Measurements from ENCODE around the gene SPOCK2.
"Not testable (repeated sequence)": the region's sequence is repeated elsewhere in the genome, so short reads cannot be mapped to it uniquely, and the experiment has no call there.

SPOCK2 gene

DNA sequence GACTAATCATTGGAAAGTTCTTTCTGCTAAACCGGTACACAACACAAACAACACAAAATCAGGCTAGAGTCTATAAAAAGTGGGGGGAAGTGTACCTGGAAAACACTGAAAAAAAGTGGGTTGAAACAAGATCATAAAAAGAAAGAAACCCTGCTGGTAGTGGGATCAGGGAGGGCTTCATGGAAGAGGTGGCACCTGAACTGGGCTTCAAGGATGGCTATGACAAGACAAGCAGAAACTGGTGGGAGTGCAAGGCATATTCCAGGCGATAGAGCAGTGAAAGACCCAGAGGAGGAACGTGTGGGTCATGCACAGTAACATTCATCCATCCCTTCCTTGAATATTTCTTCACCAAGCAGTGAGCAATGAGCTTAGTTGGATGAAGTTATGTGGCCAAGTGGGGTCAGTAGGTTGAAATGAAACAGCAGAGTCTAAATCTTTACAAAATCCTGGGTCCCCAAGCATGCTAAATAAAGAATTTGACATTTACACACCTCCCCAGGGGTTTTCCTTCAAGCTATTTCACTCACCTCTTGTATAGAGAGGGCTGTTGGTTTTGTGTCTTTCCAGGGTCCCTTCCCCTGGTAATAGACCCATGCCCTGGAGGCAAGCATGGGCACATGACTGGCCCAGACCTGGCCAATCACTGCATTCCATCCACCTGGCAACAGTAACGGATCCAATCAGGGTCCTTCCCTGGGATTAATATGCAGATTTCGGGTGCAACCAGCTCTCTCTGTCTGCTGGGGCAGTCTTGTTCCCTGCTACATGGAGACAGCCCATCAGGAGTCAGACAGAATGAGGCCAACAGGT is 38.2 kb downstream of the SPOCK2 start:
- no peak for DNase-seq

DNA sequence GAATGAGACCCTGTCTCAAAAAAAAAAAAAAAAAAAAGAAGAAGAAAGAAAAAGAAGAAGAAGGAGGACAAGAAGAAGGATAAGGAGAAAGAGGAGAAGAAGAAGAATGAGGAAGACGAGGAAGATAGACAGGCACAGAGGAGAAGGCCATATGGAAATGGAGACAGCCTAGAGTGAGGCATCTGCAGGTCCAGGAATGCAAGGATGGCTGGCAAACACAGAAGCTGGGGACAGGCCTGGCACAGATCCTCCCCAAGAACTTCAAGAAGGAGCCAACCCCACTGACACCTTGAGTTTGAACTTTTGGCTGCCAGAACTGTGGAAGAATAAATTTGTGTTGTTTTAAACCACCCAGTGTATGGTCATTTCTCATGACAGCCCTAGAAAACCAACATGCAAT is 38.9 kb downstream of the SPOCK2 start:
- no peak for DNase-seq

DNA sequence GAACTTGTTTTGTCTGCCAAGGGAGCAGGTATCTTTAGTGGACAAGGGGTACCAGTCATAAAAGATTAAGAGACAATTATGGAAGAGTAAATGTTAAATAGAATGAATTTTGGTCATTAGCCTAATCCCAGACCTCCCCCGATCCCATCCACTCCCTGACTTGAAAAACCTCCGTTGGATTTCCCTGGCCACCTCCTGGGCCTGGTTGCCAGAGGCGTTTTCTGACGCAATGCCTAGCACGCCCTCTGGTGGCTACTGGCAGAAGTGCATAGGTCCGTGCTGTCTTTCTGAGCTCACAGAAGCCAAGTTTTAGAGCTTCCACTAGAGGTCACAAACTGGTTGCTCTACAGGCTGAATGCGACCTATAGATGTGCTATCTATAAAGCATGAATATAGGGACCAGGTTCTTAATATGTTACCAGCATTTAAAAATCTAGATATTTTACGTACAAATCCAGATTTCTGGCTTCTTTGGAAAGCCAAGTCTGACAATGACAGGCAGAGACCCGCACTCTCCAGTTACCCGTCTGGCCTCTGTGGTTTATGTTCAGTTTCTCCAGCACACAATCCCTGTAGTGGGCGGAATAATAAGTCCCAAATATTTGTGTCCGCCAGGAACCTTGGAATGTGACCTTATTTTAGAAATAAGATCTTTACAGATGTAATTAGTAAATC is 39.8 kb downstream of the SPOCK2 start:
- peak; percentile 95 for DNase-seq

DNA sequence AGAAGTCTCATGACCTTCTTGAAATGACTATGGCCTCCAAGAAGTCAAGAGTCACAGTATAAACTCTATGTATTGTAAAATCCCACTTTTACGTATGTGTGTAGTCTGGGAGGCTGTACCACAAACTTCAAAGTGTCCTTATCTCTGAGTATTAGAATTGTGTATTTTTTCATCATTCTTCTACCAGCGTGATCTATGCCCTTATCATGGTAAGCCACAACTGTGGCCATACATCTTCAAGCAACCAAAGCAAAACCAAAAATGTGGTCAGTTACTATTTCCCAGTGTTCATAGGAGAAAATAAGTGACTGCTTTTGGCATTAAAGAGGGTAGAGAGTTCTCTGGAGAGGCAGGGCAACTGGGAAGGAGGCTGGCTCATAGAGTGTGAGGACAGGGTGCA is 42.8 kb downstream of the SPOCK2 start:
- DNase-seq = no peak

DNA sequence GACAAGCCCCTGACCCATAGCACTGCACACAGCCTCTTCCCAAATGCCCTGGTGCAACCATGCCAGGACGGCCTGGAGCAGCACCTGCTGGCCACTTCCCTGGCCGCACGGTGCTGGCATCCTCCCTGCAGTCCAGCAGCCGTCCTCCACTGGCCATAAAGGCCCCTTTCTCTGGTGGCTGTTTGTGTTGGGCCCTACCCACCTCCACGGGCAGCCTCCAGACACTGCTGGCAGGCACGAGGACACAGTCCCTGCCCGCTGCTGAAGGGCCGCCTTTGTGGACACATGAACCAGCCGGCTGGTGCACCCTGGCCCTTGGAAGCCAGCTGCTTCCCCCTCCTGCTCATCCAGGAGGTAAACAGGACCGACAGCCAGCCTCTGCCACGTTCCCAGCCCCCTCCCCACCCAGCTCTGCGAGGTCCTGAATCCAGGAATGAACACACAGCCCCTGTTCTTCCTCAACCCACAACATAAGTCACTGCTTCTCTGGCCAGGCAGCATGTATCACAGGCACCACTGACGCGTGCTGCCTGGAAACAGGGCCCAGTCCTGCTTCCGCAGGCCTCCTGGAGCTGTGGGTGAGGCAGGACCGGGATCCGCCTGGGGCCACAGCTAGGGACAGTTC is 43.8 kb downstream of the SPOCK2 start:
- DNase-seq = peak; percentile 68

DNA sequence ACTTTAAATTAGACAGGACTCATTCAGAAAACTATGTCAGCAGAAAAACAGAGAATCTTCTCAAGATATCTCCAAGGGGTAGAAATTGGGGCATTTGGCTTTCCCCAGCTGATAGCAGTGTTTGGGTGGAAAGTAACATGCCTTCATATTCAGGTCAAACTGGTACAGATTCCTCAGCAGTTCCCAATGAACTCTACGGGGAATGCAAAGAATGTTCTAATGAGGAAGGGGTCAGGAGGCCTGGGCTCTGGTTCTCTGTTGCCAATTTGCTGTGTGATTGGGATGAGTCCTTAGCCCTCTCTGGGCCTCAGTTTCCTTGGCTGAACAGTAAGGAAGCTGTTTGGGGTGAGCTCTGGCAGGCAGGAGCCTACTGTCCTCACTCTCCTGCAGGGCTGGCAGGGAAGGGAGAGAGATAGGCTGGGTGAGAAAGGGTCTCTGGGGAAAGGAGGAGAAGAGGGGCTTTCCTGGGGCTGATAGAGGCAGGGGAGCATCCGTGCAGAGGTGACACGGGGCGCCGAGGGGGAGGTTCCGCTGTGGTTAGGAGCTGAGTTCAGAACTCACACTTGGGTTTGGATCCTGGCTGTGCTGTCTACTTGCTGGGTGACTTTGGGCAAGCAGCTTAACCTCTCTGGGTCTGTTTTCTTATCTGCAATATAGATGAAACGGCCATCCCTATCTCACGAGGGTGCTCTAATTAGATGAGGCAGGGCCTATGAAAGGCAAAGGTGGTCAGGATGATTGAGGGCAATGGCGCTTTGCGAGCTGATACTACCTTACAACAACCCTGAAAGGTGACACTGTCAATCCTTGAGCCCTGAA is 45.1 kb downstream of the SPOCK2 start:
- DNase-seq = no peak

DNA sequence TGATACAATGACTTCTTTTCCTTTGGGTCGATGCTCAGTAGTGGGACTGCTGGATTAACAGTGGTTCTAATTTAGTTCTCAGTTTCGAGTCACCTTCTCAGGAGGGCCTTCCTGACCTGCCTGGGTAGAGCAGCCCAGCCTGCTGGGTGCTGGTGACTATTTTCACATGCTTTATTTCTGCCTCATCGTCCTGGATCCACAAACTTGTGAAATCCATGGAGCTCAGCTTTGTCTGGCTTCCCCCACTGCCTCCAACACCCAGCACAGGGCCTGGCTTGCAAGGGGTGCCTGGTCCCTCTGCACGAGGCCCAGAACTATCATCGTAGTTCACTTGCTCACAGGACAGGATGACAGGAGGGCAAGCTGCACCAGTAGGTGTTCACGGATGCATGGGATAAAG is 46.9 kb downstream of the SPOCK2 start:
- DNase-seq = no peak

DNA sequence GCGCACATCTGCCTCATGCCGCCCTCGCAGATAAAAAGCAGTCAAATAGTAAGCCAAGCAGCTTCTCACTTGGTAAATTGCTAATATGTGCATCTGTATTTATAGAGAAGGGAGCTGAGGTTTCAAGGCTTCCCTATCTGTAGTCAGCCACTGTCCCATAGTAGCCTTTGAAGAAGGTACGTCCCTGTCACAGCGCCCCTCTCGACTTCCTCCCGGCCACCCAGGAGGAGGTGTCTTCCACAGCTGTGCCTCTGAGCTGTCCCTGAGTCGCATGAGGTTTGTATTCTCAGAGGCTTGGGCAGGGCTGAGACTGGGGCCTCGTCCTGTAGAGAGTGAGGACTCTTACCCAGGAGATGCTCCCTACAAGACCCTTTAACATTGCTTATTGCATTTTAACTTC is 49.0 kb downstream of the SPOCK2 start:
- DNase-seq = no peak

DNA sequence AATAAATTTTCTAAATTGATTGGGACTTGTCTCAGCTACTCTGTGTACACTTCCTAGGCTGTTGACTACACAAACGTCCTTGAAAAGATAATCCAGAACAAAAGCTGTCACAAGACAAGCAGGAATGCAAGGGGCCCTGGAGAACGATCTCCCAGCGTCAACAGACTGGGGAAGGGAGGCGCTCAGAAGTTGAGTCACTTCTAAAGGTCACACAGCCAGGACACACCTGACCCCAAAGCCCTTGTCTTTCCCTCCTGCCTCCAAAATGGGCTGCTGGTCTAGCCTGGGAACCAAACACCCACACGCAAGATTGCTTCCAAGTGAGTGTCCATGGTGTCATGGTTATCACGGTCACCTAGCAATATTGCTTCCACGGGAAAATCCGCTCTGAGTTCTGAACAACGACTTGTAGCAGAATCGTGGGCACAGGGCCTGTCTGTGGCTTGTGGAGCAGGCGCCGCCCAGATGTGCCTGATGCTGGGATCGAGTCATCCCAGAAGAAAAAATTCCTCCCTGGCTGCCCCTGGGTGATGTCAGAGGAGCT is 49.8 kb downstream of the SPOCK2 start:
- DNase-seq = no peak

DNA sequence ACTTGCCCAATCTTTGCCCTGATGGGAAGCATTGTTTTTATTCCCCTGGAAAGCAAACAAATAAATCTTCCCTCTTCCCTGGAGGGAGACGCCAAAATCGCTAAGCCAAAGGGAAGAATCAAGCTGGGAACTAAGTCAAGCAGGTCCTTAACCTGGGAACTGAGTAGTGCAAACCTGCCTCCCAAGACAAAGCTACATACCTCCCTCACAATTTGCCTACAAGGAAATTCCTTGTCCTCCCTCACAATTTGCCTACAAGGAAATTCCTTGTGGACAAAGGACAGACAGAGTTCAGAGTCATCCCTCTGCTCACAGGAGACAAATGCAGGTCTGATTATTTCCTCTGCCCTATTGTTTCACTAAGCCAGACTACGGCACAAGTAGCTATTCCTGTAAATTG is 50.5 kb downstream of the SPOCK2 start:
- DNase-seq = no peak

DNA sequence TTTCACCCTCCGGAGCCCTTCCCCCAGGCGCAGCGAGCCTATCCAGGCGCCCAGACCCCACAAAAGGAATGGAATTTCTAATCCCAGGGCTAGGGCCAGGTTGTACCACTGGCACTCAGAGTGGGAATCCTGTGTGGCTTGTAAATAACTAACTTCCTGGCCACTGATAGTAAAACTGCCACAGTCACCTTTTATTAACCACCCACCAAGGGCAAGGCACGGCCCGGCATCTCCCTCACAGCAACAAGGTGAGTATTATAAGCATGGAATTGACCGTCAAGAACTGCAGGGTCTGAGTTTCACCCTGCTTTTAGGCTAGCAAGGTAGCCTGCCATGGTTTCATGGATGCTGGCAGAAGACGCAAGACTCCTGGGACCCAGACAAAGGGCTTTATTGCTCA is 51.1 kb downstream of the SPOCK2 start:
- no peak for DNase-seq

DNA sequence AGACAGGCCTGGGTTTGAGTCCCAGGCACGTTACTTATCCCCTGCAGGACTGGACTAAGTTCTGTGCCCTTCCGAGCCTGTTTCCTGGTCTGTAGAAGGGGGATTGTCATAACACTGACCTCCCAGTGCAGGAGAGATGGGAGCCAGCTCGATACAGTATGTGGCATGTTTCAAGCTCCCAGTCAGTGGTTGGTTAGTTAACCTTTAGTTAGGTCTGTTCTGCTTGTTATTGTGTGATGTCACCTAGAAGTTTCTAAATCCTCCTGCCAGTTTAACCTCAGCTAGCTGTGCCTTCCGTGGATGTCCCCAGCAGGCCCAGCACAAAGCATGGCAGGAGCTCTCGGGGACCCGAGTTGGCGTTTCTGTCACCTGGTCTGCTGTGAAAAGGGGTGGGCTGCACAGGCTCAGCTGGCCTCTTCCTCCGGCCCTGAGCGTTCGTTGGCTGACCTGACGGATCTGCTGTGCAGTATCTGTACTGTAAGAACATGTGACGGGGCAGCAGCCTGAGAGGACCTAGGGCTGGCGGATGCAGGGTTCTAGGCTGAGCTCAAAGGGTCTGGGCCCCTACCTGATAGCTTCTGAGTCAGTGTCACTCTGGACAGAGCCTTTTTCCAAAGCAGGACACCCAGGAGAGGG is 53.0 kb downstream of the SPOCK2 start:
- no peak for DNase-seq

DNA sequence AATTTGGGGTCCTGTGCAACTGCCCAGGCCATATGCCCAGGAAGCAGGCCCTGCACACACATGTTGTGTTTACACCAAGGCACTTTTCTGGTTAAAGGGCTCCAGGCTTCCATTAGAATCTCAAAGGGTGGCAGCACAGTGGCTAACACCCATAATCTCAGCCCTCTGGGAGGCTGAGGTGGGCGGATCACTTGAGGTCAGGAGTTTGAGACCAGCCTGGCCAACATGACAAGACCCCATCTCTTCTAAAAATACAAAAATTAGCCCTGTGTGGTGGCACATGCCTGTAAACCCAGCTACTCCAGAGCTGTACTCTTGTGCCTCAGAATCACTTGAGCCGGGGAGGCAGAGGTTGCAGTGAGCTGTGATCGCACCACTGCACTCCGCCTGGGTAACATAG is 53.6 kb downstream of the SPOCK2 start:
- DNase-seq = no peak

DNA sequence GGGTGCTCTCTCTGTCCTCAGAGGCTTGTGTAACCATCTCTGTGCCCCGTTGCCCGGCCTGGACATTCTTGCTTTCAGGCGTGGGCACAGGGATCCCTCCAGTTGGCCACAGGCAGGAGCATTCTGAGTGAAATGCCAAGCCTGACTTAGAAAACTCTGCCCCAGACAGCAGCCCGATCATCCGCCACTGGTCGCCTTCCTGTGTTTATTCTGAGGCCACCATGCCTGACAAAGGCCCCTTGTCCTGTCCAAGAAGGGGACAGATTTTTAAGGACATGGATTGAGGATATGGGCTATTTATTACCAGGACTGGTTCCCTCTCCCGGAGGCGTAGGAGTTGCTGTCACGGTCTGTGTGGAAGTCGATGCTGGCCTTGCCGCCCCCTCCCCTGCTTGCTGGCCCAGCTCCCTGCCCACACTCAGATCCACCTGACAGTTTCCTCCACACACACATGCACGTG is 54.3 kb downstream of the SPOCK2 start:
- no peak for DNase-seq

DNA sequence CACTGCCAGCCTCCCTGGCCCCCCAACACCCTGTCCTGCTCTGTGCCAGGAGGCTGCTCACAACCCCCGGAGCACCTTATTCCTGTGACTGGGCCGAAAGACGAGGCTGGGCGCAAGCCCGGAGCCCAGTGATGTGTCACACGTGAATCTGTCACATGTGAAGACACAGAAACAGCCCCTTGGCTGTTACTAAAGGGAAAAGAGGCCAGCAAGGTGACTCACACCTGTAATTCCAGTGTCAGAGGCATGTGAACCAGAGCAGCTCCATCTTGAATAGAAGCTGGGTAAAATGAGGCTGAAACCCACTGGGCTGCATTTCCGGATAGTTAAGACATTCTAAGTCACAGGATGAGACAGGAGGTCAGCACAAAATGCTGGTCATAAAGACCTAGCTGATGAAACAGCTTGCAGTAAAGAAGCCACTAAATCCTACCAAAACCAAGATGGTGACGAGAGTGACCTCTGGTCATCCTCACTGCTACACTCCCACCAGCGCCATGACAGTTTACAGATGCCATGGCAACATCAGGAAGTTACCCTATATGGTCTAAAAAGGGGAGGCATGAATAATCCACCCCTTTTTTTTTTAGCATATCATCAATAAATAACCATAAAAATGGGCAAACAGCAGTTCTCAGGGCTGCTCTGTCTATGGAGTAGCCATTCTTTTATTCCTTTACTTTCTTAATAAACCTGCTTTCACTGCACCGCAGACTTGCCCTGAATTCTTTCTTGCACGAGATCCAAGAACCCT is 55.8 kb downstream of the SPOCK2 start:
- not testable (repeated sequence) for DNase-seq

DNA sequence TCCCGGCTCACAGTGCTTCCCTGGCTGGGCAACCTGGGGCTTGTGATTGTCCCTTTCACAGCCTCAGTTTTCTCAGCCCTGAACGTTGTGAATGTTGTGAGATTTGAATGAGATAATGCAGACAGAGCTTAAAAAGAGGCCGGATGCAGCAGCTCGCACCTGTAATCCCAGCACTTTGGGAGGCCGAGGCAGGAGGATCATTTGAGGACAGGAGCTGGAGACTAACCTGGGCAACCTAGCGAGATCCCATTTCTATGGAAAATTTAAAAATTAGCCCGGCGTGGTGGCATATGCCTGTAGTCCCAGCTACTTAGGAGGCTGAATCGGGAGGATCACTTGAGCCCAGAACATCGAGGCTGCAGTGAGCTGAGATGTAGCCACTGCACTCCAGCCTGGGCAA is 56.6 kb downstream of the SPOCK2 start:
- DNase-seq = no peak

DNA sequence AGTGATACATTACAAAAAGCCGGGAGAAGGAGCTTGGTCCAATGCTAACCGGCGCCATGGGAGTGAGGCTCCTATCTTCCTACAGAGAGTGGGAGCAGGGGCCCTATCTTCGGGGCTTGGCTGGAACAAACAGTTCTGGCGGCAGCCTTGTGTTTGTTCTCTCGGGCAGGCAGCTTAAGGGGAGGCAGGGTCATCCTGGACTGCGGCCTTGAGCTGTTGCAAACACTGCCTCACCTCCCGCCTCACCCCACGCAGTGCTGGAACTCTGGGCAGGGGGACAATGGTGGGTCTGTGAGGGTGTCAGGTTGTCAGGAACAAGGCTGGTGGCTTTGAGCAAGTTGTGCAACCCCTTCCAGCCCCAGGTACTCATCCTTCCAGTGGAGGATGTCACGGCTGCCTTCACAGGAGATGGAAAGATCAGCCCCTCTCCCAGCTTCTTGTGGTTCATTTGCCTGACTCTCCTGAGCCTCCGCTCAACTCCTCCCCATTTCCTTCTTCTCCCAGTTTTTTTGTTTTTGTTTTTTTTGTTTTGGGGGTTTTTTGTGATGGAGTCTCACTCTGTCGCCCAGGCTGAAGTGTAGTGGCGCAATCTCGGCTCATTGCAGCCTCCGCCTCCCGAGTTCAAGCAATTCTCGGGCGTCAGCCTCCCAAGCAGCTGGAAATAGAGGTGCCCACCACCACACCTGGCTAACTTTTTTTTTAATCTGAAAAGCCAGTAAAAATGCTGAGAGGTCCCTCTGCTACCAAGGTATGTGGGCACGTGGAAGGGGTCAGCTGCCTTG is 57.4 kb downstream of the SPOCK2 start:
- DNase-seq = no peak

DNA sequence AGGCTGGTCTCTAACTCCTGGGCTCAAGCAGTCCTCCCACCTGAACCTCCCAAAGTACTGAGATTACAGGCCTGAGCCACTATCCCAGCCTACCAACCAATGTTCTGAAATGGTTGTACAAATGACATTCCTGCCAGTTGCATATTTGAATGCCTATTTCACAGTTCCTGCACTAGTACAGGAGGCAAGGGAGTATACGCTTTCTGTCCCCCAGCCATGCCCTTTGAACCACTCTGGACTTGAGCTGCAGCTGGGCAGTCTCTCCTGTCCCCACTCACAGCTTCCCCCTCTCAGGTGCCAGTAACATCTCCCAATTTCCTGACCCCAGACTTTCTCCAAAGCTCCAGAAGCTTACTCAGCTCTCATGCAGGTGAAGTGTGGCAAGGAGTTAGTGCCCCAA is 58.9 kb downstream of the SPOCK2 start:
- DNase-seq = no peak

DNA sequence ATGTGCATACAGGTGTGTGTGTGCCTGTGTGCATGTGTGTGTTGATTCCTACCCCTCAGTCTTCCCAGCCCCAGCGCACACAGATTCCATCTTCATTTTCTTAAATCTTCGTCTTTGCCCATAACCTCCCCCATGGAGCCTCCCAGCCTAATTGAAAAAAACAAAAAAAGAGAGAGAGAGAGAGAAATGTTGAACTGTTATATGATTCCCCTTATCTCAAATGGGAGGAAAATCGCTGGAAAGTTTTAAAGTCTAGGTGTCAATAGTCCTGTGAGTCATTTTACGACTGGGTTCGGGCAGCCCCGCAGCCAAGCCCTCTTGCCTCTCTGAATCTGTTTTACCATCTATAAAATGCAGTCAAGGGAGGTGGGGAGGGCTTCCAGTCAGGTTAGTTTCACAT is 60.9 kb downstream of the SPOCK2 start:
- DNase-seq = no peak

DNA sequence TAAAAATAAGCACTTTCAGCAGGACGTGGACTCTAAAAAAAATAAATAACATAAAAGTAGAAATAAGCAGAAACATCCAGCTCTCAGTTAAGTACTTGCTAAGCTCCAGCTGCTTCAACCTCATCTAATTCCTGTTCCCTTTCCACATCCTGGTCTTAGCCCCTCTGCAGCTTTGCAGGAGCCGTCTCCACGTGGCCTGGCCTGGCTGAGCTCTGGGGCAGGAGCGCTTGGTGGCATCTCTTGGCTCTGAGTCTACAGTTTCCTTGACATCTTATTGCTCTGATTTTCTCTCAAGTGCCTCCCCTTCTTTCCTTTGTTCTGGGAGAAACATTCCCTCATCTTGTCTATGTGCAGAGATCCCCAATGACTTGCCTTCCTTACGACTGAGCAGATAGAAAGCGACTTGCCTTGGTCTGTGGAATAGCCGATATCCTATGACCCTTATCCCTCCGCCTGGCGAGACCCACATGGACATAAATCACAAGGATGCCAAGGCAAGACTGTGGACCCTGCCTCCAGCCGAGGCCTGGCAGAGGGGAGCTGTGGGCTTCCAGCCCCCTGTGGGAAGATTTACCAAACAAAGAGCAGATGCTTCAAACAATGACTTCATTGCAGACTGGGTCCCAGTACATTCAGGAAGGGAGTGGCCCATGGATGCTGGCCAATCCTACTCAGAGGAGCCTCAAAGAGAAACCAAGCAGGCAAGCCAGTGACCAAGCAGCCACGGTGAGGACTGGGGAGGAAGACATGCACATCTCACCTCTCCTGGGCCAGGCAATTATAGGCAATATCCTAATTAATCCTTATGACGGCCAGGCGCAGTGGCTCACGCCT is 61.9 kb downstream of the SPOCK2 start:
- no peak for DNase-seq

Measured in right forelimb (tissue), 1 donor.